ENCODE data around the gene NARS2.
A peak's percentile ranks its signal among the peaks of the same experiment; 100 is the strongest.
"Not testable (repeated sequence)": the region's sequence is repeated elsewhere in the genome, so short reads cannot be mapped to it uniquely, and the experiment has no call there.

Gene NARS2

DNA sequence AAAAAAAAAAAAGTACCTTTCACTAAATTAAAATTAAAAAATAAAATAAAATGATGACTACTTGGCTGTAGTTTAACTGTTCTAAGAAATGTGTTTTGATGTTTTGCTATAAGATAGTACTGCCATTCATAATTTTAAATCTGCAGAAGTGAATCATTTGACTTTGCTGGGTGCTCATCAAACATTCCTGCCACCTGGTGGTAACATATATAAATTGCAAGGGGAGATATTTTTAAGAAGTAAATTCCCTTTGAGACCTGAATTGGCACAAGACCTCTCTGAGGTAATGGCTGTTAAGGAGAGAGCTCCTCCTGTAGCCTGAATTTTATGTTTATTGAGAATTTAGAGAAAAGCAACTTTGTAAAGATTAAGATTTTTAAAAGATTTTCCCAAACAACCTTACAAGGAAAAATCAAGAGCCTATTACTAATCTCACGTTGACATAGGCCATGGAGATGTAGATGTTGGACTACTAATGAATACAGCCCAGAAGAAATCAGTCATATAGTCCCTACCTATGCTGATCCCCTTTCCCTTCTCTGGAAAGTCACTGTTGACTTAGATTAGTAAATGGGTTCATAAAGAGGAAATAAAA lies 11.9 kb upstream of the NARS2 start:
- in situ Hi-C loops (cut with HindIII; ENCODE audit: low pct_ligation_motif_present, low pct_unique_long_range_greater_than_20kb, low sequenced_read_pairs) = no loop called here
- DNase-seq = peak; percentile 39

DNA sequence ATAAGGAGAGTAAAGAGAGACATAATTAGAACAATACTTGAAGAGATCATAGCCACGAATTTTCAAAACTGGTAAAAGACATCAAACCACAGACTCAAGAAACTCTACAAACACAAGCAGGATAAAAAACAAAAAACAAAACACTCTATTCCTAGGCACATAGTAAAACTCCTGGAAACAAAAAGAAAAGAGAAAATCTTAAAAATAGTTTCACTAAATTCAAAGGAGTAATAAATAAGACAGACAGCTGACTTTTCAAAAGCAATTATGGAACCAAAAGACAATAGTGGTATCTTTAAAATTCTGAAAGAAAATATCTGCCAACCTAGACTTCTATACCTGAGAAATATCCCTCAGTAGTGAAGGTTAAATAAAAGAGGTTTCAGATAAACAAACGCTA lies 9.2 kb upstream of the NARS2 start:
- in situ Hi-C loops (cut with HindIII; ENCODE audit: low pct_ligation_motif_present, low pct_unique_long_range_greater_than_20kb, low sequenced_read_pairs) = no loop called here
- DNase-seq = no peak

- in situ Hi-C loops (cut with HindIII; ENCODE audit: low pct_ligation_motif_present, low pct_unique_long_range_greater_than_20kb, low sequenced_read_pairs) = no loop called here
- DNase-seq = no peak
Measured at GRCh38 chr11:78577495-78577894, 2.8 kb upstream of the NARS2 start.

DNA sequence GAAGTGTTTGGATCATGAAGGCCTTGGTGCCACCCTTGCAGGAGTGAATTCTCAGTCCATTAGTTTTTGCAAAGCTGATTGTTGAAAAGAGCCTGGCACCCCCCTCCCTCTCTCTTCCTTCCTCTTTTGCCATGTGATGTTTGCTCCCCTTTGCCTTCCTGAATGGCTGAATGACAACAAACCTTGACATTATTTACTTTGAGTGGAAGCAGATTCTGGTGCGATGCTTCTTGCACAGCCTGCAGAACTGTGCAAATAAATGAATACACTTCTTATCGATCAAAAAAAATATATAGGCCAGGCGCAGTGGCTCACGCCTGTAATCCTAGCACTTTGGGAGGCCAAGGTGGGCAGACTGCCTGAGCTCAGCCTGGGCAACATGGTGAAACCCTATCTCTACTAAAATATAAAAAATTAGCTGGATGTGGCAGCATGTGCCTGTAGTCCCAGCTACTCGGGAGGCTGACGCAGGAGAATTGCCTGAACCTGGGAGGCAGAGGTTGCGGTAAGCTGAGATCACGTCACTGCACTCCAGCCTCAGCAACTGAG lies 2.0 kb upstream of the NARS2 start:
- no peak for DNase-seq
- in situ Hi-C loops (cut with HindIII; ENCODE audit: low pct_ligation_motif_present, low pct_unique_long_range_greater_than_20kb, low sequenced_read_pairs) = no loop called here

- no peak for DNase-seq
- in situ Hi-C loops (cut with HindIII; ENCODE audit: low pct_ligation_motif_present, low pct_unique_long_range_greater_than_20kb, low sequenced_read_pairs) = no loop called here
Measured at GRCh38 chr11:78575478-78575877, 814 bp upstream of the NARS2 start.

- in situ Hi-C loops (cut with HindIII; ENCODE audit: low pct_ligation_motif_present, low pct_unique_long_range_greater_than_20kb, low sequenced_read_pairs) = no loop called here
- no peak for DNase-seq
Measured at GRCh38 chr11:78573681-78574080, 983 bp downstream of the NARS2 start.

- no peak for DNase-seq
- in situ Hi-C loops (cut with HindIII; ENCODE audit: low pct_ligation_motif_present, low pct_unique_long_range_greater_than_20kb, low sequenced_read_pairs) = no loop called here
Measured at GRCh38 chr11:78573271-78573670, 1.4 kb downstream of the NARS2 start.

- in situ Hi-C loops (cut with HindIII; ENCODE audit: low pct_ligation_motif_present, low pct_unique_long_range_greater_than_20kb, low sequenced_read_pairs) = no loop called here
- DNase-seq = no peak
Measured at GRCh38 chr11:78572394-78572793, 2.3 kb downstream of the NARS2 start.

- DNase-seq = no peak
- in situ Hi-C loops (cut with HindIII; ENCODE audit: low pct_ligation_motif_present, low pct_unique_long_range_greater_than_20kb, low sequenced_read_pairs) = no loop called here
Measured at GRCh38 chr11:78570031-78570430, 4.6 kb downstream of the NARS2 start.

GRCh38 chr11:78567209-78567608 lies 7.5 kb downstream of the NARS2 start:
- peak; percentile 79 for DNase-seq
- in situ Hi-C loops (cut with HindIII; ENCODE audit: low pct_ligation_motif_present, low pct_unique_long_range_greater_than_20kb, low sequenced_read_pairs) = no loop called here

- in situ Hi-C loops (cut with HindIII; ENCODE audit: low pct_ligation_motif_present, low pct_unique_long_range_greater_than_20kb, low sequenced_read_pairs) = no loop called here
- peak; percentile 68 for DNase-seq
Measured at GRCh38 chr11:78564490-78565467, 9.9 kb downstream of the NARS2 start.

DNA sequence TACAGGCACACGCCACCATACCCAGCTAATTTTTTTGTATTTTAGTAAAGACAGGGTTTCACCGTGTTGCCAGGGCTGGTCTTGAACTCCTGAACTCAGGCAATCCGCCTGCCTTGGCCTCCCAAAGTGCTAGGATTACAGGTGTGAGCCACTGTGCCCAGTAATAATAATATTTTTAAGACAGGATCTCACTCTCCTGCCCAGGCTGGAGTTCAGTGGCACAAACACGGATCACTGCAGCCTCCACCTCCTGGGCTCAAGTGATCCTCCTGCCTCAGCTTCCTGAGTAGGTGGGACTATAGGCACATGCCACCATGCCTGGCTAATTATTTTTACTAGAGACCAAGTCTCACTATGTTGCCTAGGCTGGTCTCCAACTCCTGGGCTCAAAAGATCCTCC lies 10.6 kb downstream of the NARS2 start:
- DNase-seq; in situ Hi-C loops (cut with HindIII; ENCODE audit: low pct_ligation_motif_present, low pct_unique_long_range_greater_than_20kb, low sequenced_read_pairs): not testable (repeated sequence)

GRCh38 chr11:78563090-78563489 lies 11.6 kb downstream of the NARS2 start:
- DNase-seq; in situ Hi-C loops (cut with HindIII; ENCODE audit: low pct_ligation_motif_present, low pct_unique_long_range_greater_than_20kb, low sequenced_read_pairs): not testable (repeated sequence)

DNA sequence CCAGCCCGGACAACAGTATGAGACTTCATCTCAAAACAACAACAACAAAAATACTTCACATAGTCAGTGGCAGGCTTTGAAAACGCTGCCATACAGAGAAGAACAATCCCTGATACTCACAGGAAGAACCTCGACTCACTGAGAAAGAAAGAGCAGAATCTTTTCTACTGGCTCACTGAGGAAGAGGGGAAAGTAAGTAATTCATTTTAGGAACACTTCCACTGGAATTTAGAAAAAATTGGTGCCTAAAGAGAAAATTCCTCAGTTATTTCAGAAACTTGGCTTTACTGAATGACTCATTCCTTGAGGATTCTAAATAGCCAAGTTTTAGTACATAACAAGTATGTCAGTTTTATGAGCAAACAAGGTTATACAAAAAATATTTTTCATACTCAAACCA lies 12.3 kb downstream of the NARS2 start:
- peak; percentile 62 for DNase-seq
- in situ Hi-C loops (cut with HindIII; ENCODE audit: low pct_ligation_motif_present, low pct_unique_long_range_greater_than_20kb, low sequenced_read_pairs) = no loop called here

GRCh38 chr11:78560826-78561484 lies 13.7 kb downstream of the NARS2 start:
- in situ Hi-C loops (cut with HindIII; ENCODE audit: low pct_ligation_motif_present, low pct_unique_long_range_greater_than_20kb, low sequenced_read_pairs) = no loop called here
- no peak for DNase-seq

DNA sequence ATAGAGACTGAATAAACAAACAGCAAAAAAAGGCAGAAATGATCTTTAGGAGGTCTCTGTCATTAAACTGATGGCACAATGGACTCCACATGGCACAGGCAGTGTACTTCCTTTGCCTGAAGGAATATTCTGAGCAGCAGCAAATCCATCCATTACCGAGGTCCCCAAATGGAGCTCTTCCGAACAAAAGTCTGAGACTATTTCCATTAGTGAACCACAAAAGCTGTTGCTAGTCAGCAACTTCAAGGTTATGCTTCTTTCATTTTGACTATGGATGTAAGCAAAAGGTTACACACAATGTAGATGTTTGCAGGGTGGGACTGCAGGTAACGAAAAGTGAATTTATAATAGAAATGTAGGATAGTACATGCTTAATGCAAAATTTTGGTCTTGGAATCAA lies 14.5 kb downstream of the NARS2 start:
- no peak for DNase-seq
- in situ Hi-C loops (cut with HindIII; ENCODE audit: low pct_ligation_motif_present, low pct_unique_long_range_greater_than_20kb, low sequenced_read_pairs) = no loop called here

DNA sequence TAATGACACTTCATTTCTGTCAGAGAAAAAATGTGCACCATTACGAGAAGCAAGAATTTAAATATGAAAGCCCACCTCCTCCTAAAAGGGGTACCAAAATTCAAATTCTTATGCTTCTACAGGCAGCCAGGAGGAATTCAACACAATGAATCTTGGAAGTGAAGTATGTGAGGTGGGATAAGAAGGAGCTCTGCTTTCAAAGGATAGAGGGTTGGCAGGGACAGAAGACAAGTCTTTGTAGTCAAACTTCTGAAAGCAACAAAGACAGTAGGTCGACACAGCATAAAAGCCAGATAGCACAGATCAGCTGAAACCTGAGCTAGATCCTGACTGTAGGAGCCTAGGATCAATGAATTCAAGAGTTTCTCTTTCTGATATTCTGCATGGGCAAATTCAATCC lies 17.4 kb downstream of the NARS2 start:
- DNase-seq = no peak
- in situ Hi-C loops (cut with HindIII; ENCODE audit: low pct_ligation_motif_present, low pct_unique_long_range_greater_than_20kb, low sequenced_read_pairs) = no loop called here

- in situ Hi-C loops (cut with HindIII; ENCODE audit: low pct_ligation_motif_present, low pct_unique_long_range_greater_than_20kb, low sequenced_read_pairs) = no loop called here
- no peak for DNase-seq
Measured at GRCh38 chr11:78555592-78555991, 19.1 kb downstream of the NARS2 start.

- in situ Hi-C loops (cut with HindIII; ENCODE audit: low pct_ligation_motif_present, low pct_unique_long_range_greater_than_20kb, low sequenced_read_pairs) = no loop called here
- DNase-seq = no peak
Measured at GRCh38 chr11:78552881-78553280, 21.8 kb downstream of the NARS2 start.
